Activated CD4-positive, alpha-beta T cell treated with anti-CD3 and anti-CD28 coated beads, Interleukin-2, amount 10 ng/mL, durations not matched to agents 24 days and 14 days (primary cell): ENCODE measurements around the gene SMAP1. TPM values are rescaled to one million over a fixed set of nuclear protein-coding genes. Genes with fewer than 3 reads are reported as not detected.
"Not testable (repeated sequence)": the region's sequence is repeated elsewhere in the genome, so short reads cannot be mapped to it uniquely, and the experiment has no call there.

Experiments
- DNase-seq: peaks from one replicate; pipeline ENCODE4 v3.0.0; 2022
- H3K27ac Mint-ChIP-seq: one replicate; pipeline ENCODE4 v1.8.0; 2022; ENCODE audit warnings: mild to moderate bottlenecking, mixed read lengths
- H3K27me3 Mint-ChIP-seq: one replicate; pipeline ENCODE4 v1.8.0; 2022; ENCODE audit warnings: mixed read lengths
- H3K36me3 Mint-ChIP-seq: one replicate; pipeline ENCODE4 v1.8.0; 2022; ENCODE audit warnings: low read depth, mild to moderate bottlenecking, mixed read lengths
- H3K4me1 Mint-ChIP-seq: one replicate; pipeline ENCODE4 v1.8.0; 2021; ENCODE audit warnings: mixed read lengths
- H3K4me3 Mint-ChIP-seq: one replicate; pipeline ENCODE4 v1.8.0; 2022; ENCODE audit warnings: mild to moderate bottlenecking, moderate library complexity, mixed read lengths
- H3K9me3 Mint-ChIP-seq: one replicate; pipeline ENCODE4 v1.8.0; 2021; ENCODE audit warnings: mixed read lengths
- intact Hi-C: fragments of 100-400 bp; cut with micrococcal nuclease; formaldehyde crosslinking; loops from one replicate; pipeline ENCODE4 v1.15.1; 2023
- total RNA-seq: library from RNA; stranded (reverse); gene quantifications from 2 replicates; pipeline ENCODE4 v1.2.3, GENCODE V29; 2022

SMAP1 gene
- total RNA-seq, 1 donor from 2014 or later = 23.2 TPM

DNA sequence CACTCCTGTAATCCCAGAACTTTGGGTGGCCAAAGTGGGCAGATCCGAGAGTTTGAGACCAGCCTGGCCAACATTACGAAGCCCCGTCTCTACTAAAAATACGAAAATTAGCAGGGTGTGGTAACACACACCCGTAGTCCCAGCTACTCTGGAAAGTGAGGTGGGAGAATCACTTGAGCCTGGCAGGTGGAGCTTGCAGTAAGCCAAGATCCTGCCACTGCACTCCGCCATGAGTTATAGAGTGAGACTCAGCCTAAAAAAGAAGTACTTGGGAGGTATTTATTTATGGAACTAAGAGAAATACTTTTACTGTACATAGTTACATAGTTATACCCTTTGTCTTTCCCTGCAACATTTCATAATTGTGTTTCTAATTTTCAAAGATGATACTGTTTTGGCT is 67.8 kb downstream of the SMAP1 start:
- no peak overlapping the region for H3K27ac Mint-ChIP-seq
- DNase-seq = no peak
- no peak overlapping the region for H3K4me3 Mint-ChIP-seq
- H3K36me3 Mint-ChIP-seq = peaks cover 44% of the 10 kb centered on the region
- intact Hi-C loops = no loop called here
- peaks cover 4% of the 10 kb centered on the region for H3K4me1 Mint-ChIP-seq
- peaks cover 1% of the 10 kb centered on the region for H3K9me3 Mint-ChIP-seq
- no peaks in the 10 kb centered on the region for H3K27me3 Mint-ChIP-seq

DNA sequence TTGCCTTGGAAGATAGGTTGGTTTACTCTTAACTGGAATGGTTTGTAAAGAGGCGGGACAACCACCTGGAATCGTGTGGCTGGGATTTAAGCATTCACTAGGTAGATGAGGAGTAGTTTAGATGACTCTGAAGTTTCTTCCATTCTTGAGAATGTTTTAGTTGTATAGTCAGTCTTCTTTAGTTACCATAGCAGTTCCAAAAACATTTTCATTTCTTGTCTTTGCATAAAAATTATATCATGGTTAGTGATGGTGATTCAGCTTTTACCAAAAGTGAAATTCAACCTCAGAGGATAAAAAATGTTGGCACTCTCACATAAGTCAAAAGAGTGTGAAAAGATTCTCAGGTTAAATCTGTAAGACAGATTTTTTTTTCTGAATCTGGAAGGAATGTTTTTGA is 70.3 kb downstream of the SMAP1 start:
- H3K36me3 Mint-ChIP-seq = peaks cover 63% of the 10 kb centered on the region
- no peak overlapping the region for H3K4me3 Mint-ChIP-seq
- DNase-seq = no peak
- H3K27ac Mint-ChIP-seq = no peak overlapping the region
- intact Hi-C loops = no loop called here
- H3K4me1 Mint-ChIP-seq = peaks cover 6% of the 10 kb centered on the region
- no peaks in the 10 kb centered on the region for H3K27me3 Mint-ChIP-seq
- peaks cover 6% of the 10 kb centered on the region for H3K9me3 Mint-ChIP-seq

DNA sequence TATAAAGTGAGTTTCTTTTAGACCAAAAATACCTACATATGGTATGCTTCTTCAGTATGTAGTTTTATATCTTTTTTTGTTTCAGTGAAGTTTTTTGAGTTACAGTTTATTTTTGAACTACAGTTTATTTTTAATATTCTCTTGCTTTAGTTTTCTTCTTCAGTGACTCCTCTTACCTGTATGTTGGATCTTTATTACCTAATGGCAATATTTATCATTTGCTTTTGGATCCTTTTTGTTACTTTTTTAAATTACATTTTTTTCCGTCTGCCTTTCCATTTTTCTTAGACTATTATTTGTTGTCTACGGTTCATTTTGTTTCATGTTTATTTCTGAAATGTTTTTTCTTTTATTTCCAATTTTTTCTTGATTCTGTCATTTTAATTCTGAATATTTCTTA is 71.9 kb downstream of the SMAP1 start:
- Mint-ChIP-seq H3K4me1 (peaks cover 6% of the 10 kb centered on the region), H3K4me3 (no peak overlapping the region), H3K27ac (no peak overlapping the region), H3K9me3 (peaks cover 8% of the 10 kb centered on the region), H3K36me3 (peaks cover 62% of the 10 kb centered on the region), H3K27me3 (no peaks in the 10 kb centered on the region)
- DNase-seq = no peak
- intact Hi-C loops = no loop called here

DNA sequence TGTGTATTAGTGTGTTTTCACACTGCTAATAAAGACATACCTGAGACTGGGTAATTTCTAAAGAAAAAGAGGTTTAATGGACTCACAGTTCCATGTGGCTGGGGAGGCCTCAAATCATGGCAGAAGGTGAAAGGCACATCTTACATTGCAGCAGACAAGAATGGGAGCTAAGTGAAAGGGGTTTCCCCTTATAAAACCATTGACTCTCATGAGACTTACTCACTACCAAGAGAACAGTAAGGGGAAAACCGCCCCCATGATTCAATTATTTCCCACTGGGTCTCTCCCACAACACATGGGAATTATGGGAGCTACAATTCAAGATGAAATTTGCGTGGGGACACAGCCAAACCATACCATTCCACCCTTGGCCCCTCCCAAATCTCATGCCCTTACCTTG is 73.1 kb downstream of the SMAP1 start:
- H3K9me3 Mint-ChIP-seq, DNase-seq, H3K27me3 Mint-ChIP-seq, intact Hi-C loops, H3K4me3 Mint-ChIP-seq, H3K4me1 Mint-ChIP-seq: not testable (repeated sequence)
- Mint-ChIP-seq H3K36me3 (peaks cover 59% of the 10 kb centered on the region), H3K27ac (peak overlapping the region; percentile 20)

DNA sequence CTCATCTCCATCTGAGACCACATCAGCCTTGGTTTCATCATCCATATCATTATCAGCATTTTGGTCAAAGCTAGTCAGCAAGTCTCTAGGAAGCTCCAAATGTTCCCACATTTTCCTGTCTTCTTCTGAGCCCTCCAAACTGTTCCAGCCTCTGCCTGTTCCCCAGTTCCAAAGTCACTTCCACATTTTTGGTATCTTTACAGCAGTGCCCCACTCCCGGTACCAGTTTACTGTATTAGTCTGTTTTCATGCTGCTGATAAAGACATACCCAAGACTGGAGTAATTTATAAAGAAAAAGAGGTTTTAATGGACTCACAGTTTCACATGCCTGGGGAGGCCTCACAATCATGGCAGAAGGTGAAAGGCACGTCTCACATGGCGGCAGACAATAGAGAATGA is 74.8 kb downstream of the SMAP1 start:
- H3K4me3 Mint-ChIP-seq, H3K9me3 Mint-ChIP-seq, H3K27me3 Mint-ChIP-seq, DNase-seq, intact Hi-C loops, H3K27ac Mint-ChIP-seq, H3K4me1 Mint-ChIP-seq: not testable (repeated sequence)
- peaks cover 60% of the 10 kb centered on the region for H3K36me3 Mint-ChIP-seq

DNA sequence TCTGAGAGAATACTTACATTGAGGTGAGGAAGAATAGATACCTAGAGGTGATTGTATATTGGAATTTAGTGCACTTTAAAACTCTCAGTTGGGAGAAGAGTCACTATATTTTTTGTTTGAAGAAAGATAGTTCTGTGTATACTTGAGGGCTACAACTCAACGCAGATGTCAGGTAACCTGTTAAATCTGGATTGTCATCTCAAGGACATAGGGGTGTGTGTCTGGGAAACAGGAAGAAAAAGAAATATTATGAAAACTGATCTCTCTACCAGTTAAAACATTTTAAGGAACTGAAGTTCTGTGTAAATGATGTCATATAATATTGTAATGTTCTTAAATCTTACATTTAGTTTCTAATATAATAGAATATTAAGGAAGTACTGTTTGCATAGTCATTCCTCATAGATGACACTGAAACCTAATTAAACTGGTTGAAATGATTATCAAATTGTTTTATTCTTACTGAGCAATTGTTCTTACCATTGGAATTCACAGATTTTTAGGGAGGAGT is 86.2 kb downstream of the SMAP1 start:
- intact Hi-C loops = no loop called here
- H3K4me1 Mint-ChIP-seq = no peaks in the 10 kb centered on the region

DNA sequence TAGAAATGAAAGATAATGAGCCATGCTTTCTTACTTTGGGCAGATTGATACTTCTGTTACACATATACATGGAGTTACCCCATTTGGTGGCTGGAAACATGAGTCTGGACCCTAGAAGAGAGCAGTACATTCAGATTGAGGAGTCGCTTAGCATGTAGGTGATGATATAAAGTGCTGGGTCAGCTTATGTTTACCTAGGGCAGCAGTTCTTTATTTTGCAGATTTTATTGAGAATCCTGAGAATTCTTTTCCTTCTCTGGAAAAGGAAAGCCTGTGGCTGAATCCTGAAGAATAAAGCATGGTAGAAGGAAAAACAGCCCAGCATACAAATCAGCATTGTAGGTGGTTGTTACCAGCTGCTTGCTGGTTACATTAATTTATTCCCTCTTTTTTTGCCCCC is 91.2 kb downstream of the SMAP1 start:
- DNase-seq = no peak
- intact Hi-C loops = no loop called here
- no peaks in the 10 kb centered on the region for H3K4me1 Mint-ChIP-seq
- H3K36me3 Mint-ChIP-seq = peaks cover 28% of the 10 kb centered on the region
- no peak overlapping the region for H3K27ac Mint-ChIP-seq
- no peak overlapping the region for H3K4me3 Mint-ChIP-seq
- peaks cover 4% of the 10 kb centered on the region for H3K9me3 Mint-ChIP-seq
- no peaks in the 10 kb centered on the region for H3K27me3 Mint-ChIP-seq

More for the DNA sequence above, 86.2 kb downstream of the SMAP1 start:
- Mint-ChIP-seq H3K9me3 (peaks cover 7% of the 10 kb centered on the region), H3K36me3 (peaks cover 31% of the 10 kb centered on the region), H3K4me3 (no peak overlapping the region), H3K27ac (no peak overlapping the region), H3K27me3 (no peaks in the 10 kb centered on the region)
- DNase-seq = no peak

DNA sequence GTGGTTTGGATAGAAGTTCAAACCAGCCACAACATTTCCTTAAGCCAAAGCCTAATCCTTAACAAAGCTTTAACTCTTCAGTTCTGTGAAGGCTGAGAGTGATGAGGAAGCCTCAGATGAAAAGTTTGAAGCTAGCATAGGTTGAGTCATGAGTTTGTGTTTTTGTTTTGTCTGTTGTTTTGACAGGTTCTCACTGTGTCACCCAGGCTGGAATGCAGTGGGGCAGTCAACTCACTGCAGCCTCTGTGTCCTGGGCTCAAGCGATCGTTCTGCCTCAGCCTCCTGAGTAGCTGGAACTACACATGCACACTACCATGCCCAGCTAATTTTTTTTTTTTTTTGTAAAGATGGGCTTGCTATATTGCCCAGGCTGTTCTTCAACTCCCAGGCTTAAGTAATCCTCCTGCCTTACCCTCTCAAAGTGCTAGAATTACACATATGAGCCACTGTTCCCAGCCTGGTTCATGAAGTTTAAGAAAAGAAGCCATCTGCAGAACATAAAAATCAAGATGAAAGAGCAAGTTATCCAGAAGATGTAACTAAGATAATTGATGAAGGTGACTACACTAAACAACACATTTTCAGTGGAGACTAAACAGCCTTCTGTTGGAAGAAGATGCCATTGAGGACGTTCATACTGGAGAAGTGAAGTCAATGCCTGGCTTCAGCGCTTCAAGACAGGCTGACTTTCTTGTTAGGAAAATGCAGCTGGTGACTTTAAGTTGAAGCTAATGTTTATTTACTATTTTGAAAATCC is 96.2 kb downstream of the SMAP1 start:
- Mint-ChIP-seq H3K27ac (no peak overlapping the region), H3K4me1 (peaks cover 2% of the 10 kb centered on the region), H3K27me3 (no peaks in the 10 kb centered on the region), H3K36me3 (peaks cover 29% of the 10 kb centered on the region), H3K9me3 (peaks cover 9% of the 10 kb centered on the region), H3K4me3 (no peak overlapping the region)
- no peak for DNase-seq
- intact Hi-C loops = no loop called here

DNA sequence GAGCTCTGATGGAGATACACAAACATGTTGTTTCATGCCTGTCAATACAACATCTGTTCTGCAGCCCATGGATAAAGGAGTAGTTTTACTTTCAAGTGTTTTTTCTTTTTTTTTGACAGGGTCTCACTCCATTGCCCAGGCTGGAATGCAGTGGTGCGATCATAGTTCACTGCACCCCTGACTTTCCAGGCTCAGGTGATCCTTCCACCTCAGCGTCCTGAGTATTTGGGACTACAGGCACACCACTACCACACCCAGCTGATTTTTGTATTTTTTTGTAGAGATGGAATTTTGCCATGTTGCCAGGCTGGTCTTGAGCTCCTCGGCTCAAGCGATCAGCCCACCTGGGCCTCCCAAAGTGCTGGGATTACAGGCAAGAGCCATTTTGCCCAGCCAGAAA is 97.0 kb downstream of the SMAP1 start:
- Mint-ChIP-seq H3K27me3 (no peaks in the 10 kb centered on the region), H3K4me3 (no peak overlapping the region), H3K4me1 (peaks cover 2% of the 10 kb centered on the region), H3K9me3 (peaks cover 11% of the 10 kb centered on the region), H3K36me3 (peaks cover 28% of the 10 kb centered on the region), H3K27ac (no peak overlapping the region)
- DNase-seq = no peak
- intact Hi-C loops = no loop called here

DNA sequence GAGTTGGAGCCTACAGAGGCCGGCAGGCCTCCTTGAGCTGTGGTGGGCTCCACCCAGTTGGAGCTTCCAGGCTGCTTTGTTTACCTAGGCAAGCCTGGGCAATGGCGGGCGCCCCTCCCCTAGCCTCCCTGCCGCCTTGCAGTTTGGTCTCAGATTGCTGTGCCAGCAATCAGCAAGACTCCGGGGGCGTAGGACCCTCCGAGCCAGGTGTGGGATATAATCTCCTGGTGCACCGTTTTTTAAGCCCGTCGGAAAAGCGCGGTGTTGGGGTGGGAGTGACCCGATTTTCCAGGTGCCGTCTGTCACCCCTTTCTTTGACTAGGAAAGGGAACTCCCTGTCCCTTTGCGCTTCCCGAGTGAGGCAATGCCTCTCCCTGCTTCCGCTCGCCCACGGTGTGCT is 103.7 kb downstream of the SMAP1 start:
- DNase-seq, intact Hi-C loops, H3K4me1 Mint-ChIP-seq, H3K27me3 Mint-ChIP-seq, H3K27ac Mint-ChIP-seq, H3K4me3 Mint-ChIP-seq: not testable (repeated sequence)
- peaks cover 13% of the 10 kb centered on the region for H3K9me3 Mint-ChIP-seq
- H3K36me3 Mint-ChIP-seq = peaks cover 34% of the 10 kb centered on the region

DNA sequence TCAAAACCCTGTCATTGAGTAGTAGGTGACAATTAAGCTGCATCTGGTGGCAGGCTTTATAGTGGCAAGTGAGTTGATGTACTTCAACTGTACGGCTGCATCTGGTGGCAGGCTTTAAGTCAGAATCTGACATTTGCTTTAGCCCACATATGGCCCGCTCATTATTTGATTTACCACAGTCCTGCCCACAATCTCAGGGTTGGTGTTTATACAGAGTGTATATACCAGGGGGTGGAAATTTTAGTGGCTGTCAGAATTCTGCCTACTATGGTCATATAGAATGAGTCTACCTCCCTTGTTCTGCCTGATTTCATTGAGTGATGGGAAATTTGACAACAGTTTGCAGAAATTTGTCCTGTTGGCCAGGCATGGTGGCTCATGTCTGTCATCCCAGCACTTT is 112.3 kb downstream of the SMAP1 start:
- Mint-ChIP-seq H3K27me3 (no peaks in the 10 kb centered on the region), H3K4me3 (no peak overlapping the region), H3K36me3 (peaks cover 55% of the 10 kb centered on the region), H3K4me1 (no peaks in the 10 kb centered on the region), H3K27ac (no peak overlapping the region), H3K9me3 (peaks cover 23% of the 10 kb centered on the region)
- intact Hi-C loops = no loop called here
- DNase-seq = no peak

DNA sequence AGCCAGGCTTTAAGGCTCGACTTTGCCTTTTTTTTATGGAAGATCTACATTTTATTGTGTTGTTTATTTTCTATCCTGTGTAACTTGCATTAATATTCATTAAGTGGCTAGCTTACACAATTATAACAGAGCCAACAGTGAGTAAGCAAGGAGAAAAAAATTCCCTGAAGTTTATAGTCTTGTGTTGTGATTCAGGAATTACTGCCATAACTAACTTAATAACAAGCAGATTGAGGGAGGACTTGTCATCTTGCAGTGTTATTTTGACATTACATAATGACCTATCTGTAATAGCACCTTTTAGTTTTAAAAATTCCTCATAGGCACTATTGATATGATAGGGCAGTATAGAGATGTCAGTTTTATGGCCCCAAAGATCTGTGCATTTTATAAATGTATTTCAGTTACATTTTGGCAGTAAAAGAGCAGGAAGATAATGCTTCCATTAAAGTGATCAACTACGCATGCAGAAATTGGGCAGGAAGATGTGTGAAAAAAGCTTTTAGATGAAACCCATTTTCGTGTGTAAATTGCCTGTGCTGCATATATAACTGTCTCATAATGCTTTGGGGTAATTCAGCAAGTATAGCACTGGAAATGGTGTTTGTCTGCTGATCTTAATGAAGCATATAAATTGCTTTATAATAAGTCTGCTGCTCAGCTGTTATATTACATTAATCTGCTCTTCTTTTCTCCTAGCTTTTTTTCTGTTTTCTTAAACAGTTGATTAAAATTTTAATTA is 123.0 kb downstream of the SMAP1 start:
- H3K4me3 Mint-ChIP-seq = no peak overlapping the region
- no peaks in the 10 kb centered on the region for H3K27me3 Mint-ChIP-seq
- H3K9me3 Mint-ChIP-seq = peaks cover 13% of the 10 kb centered on the region
- H3K36me3 Mint-ChIP-seq = peaks cover 20% of the 10 kb centered on the region
- intact Hi-C loops = no loop called here
- H3K4me1 Mint-ChIP-seq = no peaks in the 10 kb centered on the region
- no peak for DNase-seq
- no peak overlapping the region for H3K27ac Mint-ChIP-seq

DNA sequence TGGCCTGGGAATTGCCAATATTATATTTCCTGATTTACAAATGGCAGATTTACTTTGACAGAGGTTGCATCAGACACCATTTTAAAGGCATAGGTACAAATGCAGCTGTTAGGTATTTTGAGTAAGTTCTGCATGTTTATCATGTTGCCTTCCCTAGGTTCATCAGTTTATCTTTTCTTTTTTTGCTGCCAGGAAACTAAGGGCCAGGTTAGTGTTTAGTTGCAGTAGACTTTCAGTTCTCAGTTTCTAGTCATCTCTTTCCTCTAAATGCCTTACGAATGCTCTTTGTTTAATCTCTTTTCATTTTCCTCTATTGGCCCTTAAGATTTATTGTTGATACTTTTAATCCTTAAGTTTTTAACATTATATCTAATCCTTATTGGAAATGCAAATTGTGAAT is 129.9 kb downstream of the SMAP1 start:
- H3K4me1 Mint-ChIP-seq = peaks cover 13% of the 10 kb centered on the region

DNA sequence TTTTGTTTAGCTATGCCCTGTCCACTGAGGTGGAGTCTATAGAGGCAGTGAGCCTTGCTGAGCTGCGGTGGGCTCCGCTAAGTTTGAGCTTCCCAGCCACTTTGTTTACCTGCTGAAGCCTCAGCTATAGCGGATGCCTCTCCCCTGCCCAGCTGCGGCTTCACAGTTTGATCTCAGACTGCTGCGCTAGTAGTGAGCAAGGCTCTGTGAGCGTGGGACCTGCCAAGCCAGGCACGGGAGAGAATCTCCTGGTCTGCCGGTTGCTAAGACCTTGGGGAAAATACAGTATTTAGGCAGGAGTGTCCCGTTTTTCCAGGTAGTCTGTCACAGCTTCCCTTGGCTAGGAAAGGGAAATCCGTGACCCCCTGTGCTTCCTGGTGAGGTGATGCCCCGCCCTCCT is 138.4 kb downstream of the SMAP1 start:
- peaks cover 11% of the 10 kb centered on the region for H3K9me3 Mint-ChIP-seq
- H3K4me3 Mint-ChIP-seq = no peak overlapping the region
- peaks cover 49% of the 10 kb centered on the region for H3K36me3 Mint-ChIP-seq
- DNase-seq = no peak
- H3K27me3 Mint-ChIP-seq = no peaks in the 10 kb centered on the region
- intact Hi-C loops = no loop called here
- no peak overlapping the region for H3K27ac Mint-ChIP-seq
- H3K4me1 Mint-ChIP-seq = peaks cover 3% of the 10 kb centered on the region

More for the DNA sequence above, 129.9 kb downstream of the SMAP1 start:
- DNase-seq = no peak
- intact Hi-C loops = no loop called here
- H3K36me3 Mint-ChIP-seq = peaks cover 55% of the 10 kb centered on the region
- H3K4me3 Mint-ChIP-seq = no peak overlapping the region
- H3K27me3 Mint-ChIP-seq = no peaks in the 10 kb centered on the region
- H3K27ac Mint-ChIP-seq = no peak overlapping the region
- peaks cover 21% of the 10 kb centered on the region for H3K9me3 Mint-ChIP-seq
